Neural cell (in vitro differentiated cells): Measurements from ENCODE around the gene TLR2. TPM values are rescaled to one million over a fixed set of nuclear protein-coding genes. Genes with fewer than 3 reads are reported as not detected.

Experiments used
- H2AFZ ChIP-seq: fragments of 200-600, 300-800 bp; sonication (generic), shearing (Covaris generic); 2 replicates; pipeline ENCODE4 v1.6.0; 2014; ENCODE audit warnings: low read depth, mild to moderate bottlenecking, antibody characterized with exemption, low read length, moderate library complexity
- H3F3A ChIP-seq: fragments of 200-600 bp; shearing (Covaris generic); 2 replicates; pipeline ENCODE4 v1.6.1; 2016; ENCODE audit warnings: mild to moderate bottlenecking, moderate library complexity, mixed read lengths, antibody characterized with exemption, low read length; ENCODE audit not compliant: insufficient read depth, poor library complexity, severe bottlenecking
- H3K27ac ChIP-seq: fragments of 200-600, 300-800 bp; sonication (generic), shearing (Covaris generic); 2 replicates; pipeline ENCODE4 v1.5.1; 2014; ENCODE audit warnings: mild to moderate bottlenecking, low read length, moderate library complexity
- H3K27me3 ChIP-seq: fragments of 300-800, 200-600 bp; sonication (generic), shearing (Covaris generic); 2 replicates; pipeline ENCODE4 v1.6.0; 2014; ENCODE audit warnings: mild to moderate bottlenecking, low read depth, low read length, moderate library complexity; ENCODE audit not compliant: insufficient read depth
- H3K36me3 ChIP-seq: fragments of 300-800, 200-600 bp; sonication (generic), shearing (Covaris generic); 2 replicates; pipeline ENCODE4 v1.5.1; 2014; ENCODE audit warnings: mild to moderate bottlenecking, antibody characterized with exemption, low read length, moderate library complexity; ENCODE audit not compliant: insufficient read depth
- H3K4me2 ChIP-seq: fragments of 300-800, 200-600 bp; sonication (generic), shearing (Covaris generic); 2 replicates; pipeline ENCODE4 v1.6.0; 2014; ENCODE audit warnings: mild to moderate bottlenecking, low read length
- H3K4me3 ChIP-seq: fragments of 300-800, 200-600 bp; sonication (generic), shearing (Covaris generic); 2 replicates; pipeline ENCODE4 v1.5.1; 2014; ENCODE audit warnings: mild to moderate bottlenecking, low read length, moderate library complexity
- H3K79me2 ChIP-seq: fragments of 200-600 bp; shearing (Covaris generic); replicated peaks from 2 replicates; pipeline ENCODE4 v1.6.0; 2014; ENCODE audit warnings: mild to moderate bottlenecking, low read length, moderate library complexity; ENCODE audit not compliant: insufficient read depth
- H3K9ac ChIP-seq: fragments of 300-800, 200-600 bp; sonication (generic), shearing (Covaris generic); 2 replicates; pipeline ENCODE4 v1.6.1; 2016; ENCODE audit warnings: mild to moderate bottlenecking, low read length, mixed read lengths
- H3K9me2 ChIP-seq: fragments of 200-600 bp; shearing (Covaris generic); 2 replicates; pipeline ENCODE4 v1.6.1; 2016; ENCODE audit warnings: mild to moderate bottlenecking, low read length, mixed read lengths; ENCODE audit not compliant: insufficient read depth
- H3K9me3 ChIP-seq: fragments of 200-600, 300-800 bp; sonication (generic), shearing (Covaris generic); 2 replicates; pipeline ENCODE4 v1.6.1; 2016; ENCODE audit warnings: mild to moderate bottlenecking, mixed run types, low read length, moderate library complexity, mixed read lengths
- H4K20me1 ChIP-seq: fragments of 200-600 bp; shearing (Covaris generic); 2 replicates; pipeline ENCODE4 v1.6.1; 2016; ENCODE audit warnings: mild to moderate bottlenecking, mixed run types; ENCODE audit not compliant: insufficient read depth
- CTCF ChIP-seq: fragments of 450-650 bp; IDR thresholded peaks from 2 replicates; pipeline ENCODE4 v1.5.1; 2014; ENCODE audit warnings: antibody characterized with exemption, mild to moderate bottlenecking, moderate library complexity; ENCODE audit not compliant: poor library complexity, severe bottlenecking
- EP300 ChIP-seq: fragments of 450-650 bp; conservative IDR thresholded peaks from 2 replicates; pipeline ENCODE4 v1.6.1; 2014; ENCODE audit warnings: antibody characterized with exemption, mild to moderate bottlenecking, moderate library complexity; ENCODE audit not compliant: poor library complexity, severe bottlenecking
- EZH2 ChIP-seq: fragments of 200-600, 300-800 bp; shearing (Covaris generic), sonication (generic); IDR thresholded peaks from 2 replicates; pipeline ENCODE4 v1.6.1; 2014; ENCODE audit warnings: antibody characterized with exemption, low read length, borderline replicate concordance, mild to moderate bottlenecking; ENCODE audit not compliant: insufficient read depth, poor library complexity, severe bottlenecking
- MXI1 ChIP-seq: fragments of 450-650 bp; conservative IDR thresholded peaks from 2 replicates; pipeline ENCODE4 v1.6.1; 2014; ENCODE audit warnings: antibody characterized with exemption, mild to moderate bottlenecking; ENCODE audit not compliant: poor library complexity, severe bottlenecking
- POLR2AphosphoS5 ChIP-seq: IDR thresholded peaks from 2 replicates; pipeline ENCODE4 v1.6.1; 2012
- RAD21 ChIP-seq: fragments of 450-650 bp; conservative IDR thresholded peaks from 2 replicates; pipeline ENCODE4 v1.6.1; 2014; ENCODE audit warnings: antibody characterized with exemption, mild to moderate bottlenecking, moderate library complexity
- REST ChIP-seq: IDR thresholded peaks from 2 replicates; pipeline ENCODE4 v1.6.1; 2012; ENCODE audit warnings: borderline replicate concordance
- SMC3 ChIP-seq: fragments of 450-650 bp; conservative IDR thresholded peaks from 2 replicates; pipeline ENCODE4 v1.6.1; 2014; ENCODE audit warnings: antibody characterized with exemption, mild to moderate bottlenecking, moderate library complexity; ENCODE audit not compliant: poor library complexity
- TAF1 ChIP-seq: IDR thresholded peaks from 2 replicates; pipeline ENCODE4 v1.6.1; 2012; ENCODE audit warnings: low read depth
- polyA plus RNA-seq: library from polyadenylated mRNA; depleted of rRNA; stranded (reverse); fragments of >200 nt; gene quantifications from 2 replicates; pipeline ENCODE4 v1.2.3, GENCODE V29; 2014

Gene TLR2
- polyA plus RNA-seq, 1 donor from 2014 or later, result not detected

GRCh38 chr4:153676984-153677383 is 7.1 kb upstream of the TLR2 start:
- Histone ChIP-seq H3K36me3 (no peaks in the 10 kb centered on the region), H3K4me3 (no peak overlapping the region), H3F3A (no peaks in the 10 kb centered on the region), H2AFZ (no peak overlapping the region), H3K27me3 (no peaks in the 10 kb centered on the region), H3K9me2 (no peaks in the 10 kb centered on the region), H3K79me2 (no peaks in the 10 kb centered on the region), H3K9ac (no peak overlapping the region), H3K4me2 (no peak overlapping the region), H4K20me1 (no peaks in the 10 kb centered on the region), H3K27ac (no peak overlapping the region), H3K9me3 (peaks cover 3% of the 10 kb centered on the region)
- TF ChIP-seq CTCF, result no peak
- TF ChIP-seq EZH2, result no peak

- H3K9me3 ChIP-seq, result peaks cover 3% of the 10 kb centered on the region
- H3K4me3 ChIP-seq, result no peak overlapping the region
- no peak overlapping the region for H2AFZ ChIP-seq
- H3K27ac ChIP-seq, result no peak overlapping the region
- H3F3A ChIP-seq, result no peaks in the 10 kb centered on the region
- H3K9ac ChIP-seq, result no peak overlapping the region
- no peak for TF ChIP-seq CTCF
- TF ChIP-seq RAD21, result no peak
- no peak for TF ChIP-seq TAF1
- TF ChIP-seq REST, result no peak
- no peak for TF ChIP-seq POLR2AphosphoS5
- TF ChIP-seq SMC3, result no peak
- TF ChIP-seq EP300, result no peak
- no peak for TF ChIP-seq EZH2
- no peak for TF ChIP-seq MXI1
- H4K20me1 ChIP-seq, result no peaks in the 10 kb centered on the region
- peaks cover 17% of the 10 kb centered on the region for H3K27me3 ChIP-seq
- no peak overlapping the region for H3K4me2 ChIP-seq
- H3K9me2 ChIP-seq, result no peaks in the 10 kb centered on the region
- no peaks in the 10 kb centered on the region for H3K79me2 ChIP-seq
- H3K36me3 ChIP-seq, result no peaks in the 10 kb centered on the region
These were observed 4.6 kb upstream of the TLR2 start for GRCh38 chr4:153679486-153679885.
